ENCODE data around the gene LAPTM5. TPM values are rescaled to one million over a fixed set of nuclear protein-coding genes. Genes with fewer than 3 reads are reported as not detected.
A peak's percentile ranks its signal among the peaks of the same experiment; 100 is the strongest.

LAPTM5 gene
- total and polyA plus RNA-seq, 2 of the 13 experiments (the other 11 are each of a cell fraction or from before 2014, with no cell fraction given): 0.41 to 0.86 TPM

DNA sequence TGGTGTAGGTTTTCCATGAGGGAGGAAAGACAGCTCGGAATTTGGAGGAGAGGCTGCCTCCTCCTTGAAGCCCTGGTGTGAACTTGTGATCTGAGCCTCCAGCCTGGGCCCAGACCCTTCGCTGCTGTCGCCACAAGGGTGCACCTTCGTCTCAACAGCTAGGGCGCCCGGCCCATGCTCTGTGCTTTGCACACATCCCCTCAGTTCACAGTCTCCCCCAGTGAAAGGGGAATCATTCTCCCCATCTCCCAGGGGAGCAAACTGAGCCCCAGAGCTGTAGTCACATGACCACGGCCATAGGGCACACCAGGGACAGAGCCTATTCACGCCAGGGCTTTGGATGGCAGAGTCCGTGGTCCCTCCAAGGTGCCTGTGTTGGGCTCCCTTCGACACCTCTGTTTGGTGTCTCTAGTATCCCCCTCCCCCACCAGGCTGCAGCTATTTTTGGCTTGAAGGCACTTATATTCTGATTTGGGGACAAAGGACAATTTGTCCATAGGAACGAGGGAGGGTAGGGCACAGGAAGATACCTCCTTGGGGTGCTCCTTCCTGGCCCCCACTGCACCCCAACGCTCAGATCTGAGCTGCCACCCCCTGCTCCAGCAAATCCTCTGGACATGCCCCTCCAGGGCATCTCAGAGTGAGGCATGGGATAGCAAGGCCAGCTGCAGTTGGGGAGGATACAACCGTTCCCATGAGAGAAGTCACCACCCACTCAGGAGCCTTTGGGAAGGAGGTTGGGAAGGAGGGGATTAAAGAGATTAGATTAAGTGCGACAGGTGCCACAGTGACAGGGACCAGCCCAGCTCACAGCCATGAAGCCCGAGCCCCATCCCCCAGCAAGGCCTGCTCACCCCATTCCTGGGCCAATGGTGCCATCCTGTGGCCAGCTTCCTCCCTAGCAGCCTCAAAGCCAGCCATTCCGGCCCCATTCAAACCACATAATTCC lies 49.9 kb downstream of the LAPTM5 start (continued):
- TF ChIP-seq JUNB (CRISPR knock-in tag; IDR thresholded peaks at IDR 0.05; ENCODE audit: borderline replicate concordance) (no peak), THAP11 (CRISPR knock-in tag; IDR thresholded peaks at IDR 0.05) (0 out of 2 replicates have a peak, but pooled peaks have one; percentile 31), HOXA3 (CRISPR knock-in tag; IDR thresholded peaks at IDR 0.05) (no peak), FOSL2 (CRISPR knock-in tag; IDR thresholded peaks at IDR 0.05) (0 out of 2 replicates have a peak, but pooled peaks have one; percentile 15), ZNF572 (CRISPR knock-in tag; IDR thresholded peaks at IDR 0.05) (no peak), ZNF550 (CRISPR knock-in tag; IDR thresholded peaks at IDR 0.05; ENCODE audit: borderline replicate concordance) (no peak), TSC22D2 (CRISPR knock-in tag; IDR thresholded peaks at IDR 0.05; ENCODE audit: borderline replicate concordance) (peak; percentile 55; the same call in 1 of the 2 replicates), SMARCC2 (IDR thresholded peaks at IDR 0.05) (no peak), XRCC5 (optimal IDR thresholded peaks at IDR 0.05; ENCODE audit: low read length) (peak; percentile 44), TP53 (CRISPR knock-in tag; conservative IDR thresholded peaks at IDR 0.05) (no peak), HOXD1 (CRISPR knock-in tag; IDR thresholded peaks at IDR 0.05) (no peak), ZBTB8A (CRISPR knock-in tag; IDR thresholded peaks at IDR 0.05; ENCODE audit: borderline replicate concordance, low read depth) (no peak), RFX1 (IDR thresholded peaks at IDR 0.05) (no peak), KLF15 (CRISPR knock-in tag; IDR thresholded peaks at IDR 0.05; ENCODE audit: borderline replicate concordance) (no peak), ZNF563 (CRISPR knock-in tag; IDR thresholded peaks at IDR 0.05) (no peak), AGO1 (IDR thresholded peaks at IDR 0.05; ENCODE audit: low read depth, low read length, poor library complexity, severe bottlenecking) (no peak)
- TF ChIP-seq, protein P1, sequence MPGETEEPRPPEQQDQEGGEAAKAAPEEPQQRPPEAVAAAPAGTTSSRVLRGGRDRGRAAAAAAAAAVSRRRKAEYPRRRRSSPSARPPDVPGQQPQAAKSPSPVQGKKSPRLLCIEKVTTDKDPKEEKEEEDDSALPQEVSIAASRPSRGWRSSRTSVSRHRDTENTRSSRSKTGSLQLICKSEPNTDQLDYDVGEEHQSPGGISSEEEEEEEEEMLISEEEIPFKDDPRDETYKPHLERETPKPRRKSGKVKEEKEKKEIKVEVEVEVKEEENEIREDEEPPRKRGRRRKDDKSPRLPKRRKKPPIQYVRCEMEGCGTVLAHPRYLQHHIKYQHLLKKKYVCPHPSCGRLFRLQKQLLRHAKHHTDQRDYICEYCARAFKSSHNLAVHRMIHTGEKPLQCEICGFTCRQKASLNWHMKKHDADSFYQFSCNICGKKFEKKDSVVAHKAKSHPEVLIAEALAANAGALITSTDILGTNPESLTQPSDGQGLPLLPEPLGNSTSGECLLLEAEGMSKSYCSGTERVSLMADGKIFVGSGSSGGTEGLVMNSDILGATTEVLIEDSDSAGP (CRISPR knock-in tag; IDR thresholded peaks at IDR 0.05; ENCODE audit: borderline replicate concordance): peak; percentile 38; the same call in 1 of the 2 replicates
- TF ChIP-seq, protein P2, sequence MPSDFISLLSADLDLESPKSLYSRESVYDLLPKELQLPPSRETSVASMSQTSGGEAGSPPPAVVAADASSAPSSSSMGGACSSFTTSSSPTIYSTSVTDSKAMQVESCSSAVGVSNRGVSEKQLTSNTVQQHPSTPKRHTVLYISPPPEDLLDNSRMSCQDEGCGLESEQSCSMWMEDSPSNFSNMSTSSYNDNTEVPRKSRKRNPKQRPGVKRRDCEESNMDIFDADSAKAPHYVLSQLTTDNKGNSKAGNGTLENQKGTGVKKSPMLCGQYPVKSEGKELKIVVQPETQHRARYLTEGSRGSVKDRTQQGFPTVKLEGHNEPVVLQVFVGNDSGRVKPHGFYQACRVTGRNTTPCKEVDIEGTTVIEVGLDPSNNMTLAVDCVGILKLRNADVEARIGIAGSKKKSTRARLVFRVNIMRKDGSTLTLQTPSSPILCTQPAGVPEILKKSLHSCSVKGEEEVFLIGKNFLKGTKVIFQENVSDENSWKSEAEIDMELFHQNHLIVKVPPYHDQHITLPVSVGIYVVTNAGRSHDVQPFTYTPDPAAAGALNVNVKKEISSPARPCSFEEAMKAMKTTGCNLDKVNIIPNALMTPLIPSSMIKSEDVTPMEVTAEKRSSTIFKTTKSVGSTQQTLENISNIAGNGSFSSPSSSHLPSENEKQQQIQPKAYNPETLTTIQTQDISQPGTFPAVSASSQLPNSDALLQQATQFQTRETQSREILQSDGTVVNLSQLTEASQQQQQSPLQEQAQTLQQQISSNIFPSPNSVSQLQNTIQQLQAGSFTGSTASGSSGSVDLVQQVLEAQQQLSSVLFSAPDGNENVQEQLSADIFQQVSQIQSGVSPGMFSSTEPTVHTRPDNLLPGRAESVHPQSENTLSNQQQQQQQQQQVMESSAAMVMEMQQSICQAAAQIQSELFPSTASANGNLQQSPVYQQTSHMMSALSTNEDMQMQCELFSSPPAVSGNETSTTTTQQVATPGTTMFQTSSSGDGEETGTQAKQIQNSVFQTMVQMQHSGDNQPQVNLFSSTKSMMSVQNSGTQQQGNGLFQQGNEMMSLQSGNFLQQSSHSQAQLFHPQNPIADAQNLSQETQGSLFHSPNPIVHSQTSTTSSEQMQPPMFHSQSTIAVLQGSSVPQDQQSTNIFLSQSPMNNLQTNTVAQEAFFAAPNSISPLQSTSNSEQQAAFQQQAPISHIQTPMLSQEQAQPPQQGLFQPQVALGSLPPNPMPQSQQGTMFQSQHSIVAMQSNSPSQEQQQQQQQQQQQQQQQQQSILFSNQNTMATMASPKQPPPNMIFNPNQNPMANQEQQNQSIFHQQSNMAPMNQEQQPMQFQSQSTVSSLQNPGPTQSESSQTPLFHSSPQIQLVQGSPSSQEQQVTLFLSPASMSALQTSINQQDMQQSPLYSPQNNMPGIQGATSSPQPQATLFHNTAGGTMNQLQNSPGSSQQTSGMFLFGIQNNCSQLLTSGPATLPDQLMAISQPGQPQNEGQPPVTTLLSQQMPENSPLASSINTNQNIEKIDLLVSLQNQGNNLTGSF (CRISPR knock-in tag; IDR thresholded peaks at IDR 0.05): no peak
- TF ChIP-seq, protein P3, sequence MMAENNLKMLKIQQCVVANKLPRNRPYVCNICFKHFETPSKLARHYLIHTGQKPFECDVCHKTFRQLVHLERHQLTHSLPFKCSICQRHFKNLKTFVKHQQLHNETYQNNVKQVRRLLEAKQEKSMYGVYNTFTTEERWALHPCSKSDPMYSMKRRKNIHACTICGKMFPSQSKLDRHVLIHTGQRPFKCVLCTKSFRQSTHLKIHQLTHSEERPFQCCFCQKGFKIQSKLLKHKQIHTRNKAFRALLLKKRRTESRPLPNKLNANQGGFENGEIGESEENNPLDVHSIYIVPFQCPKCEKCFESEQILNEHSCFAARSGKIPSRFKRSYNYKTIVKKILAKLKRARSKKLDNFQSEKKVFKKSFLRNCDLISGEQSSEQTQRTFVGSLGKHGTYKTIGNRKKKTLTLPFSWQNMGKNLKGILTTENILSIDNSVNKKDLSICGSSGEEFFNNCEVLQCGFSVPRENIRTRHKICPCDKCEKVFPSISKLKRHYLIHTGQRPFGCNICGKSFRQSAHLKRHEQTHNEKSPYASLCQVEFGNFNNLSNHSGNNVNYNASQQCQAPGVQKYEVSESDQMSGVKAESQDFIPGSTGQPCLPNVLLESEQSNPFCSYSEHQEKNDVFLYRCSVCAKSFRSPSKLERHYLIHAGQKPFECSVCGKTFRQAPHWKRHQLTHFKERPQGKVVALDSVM (CRISPR knock-in tag; IDR thresholded peaks at IDR 0.05): no peak

Measured in HepG2 (cell line).